ENCODE measurements around the gene TLK2.
"Not testable (repeated sequence)": the region's sequence is repeated elsewhere in the genome, so short reads cannot be mapped to it uniquely, and the experiment has no call there.

Gene TLK2

DNA sequence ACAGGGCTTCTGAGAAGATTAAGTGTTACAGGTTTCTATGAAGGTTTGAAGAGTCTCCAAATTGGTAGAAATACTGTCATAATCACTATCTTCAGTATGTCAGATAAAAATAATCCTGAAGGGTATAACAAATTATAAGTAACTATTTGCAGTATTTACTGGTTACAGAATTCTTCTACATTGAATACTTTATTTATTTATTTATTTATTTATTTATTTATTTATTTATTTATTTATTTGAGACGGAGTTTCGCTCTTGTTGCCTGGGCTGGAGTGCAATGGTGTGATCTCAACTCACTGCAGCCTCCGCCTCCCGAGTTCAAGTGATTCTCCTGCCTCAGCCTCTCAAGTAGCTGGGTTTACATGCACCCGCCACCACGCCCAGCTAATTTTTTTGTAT, 125.2 kb downstream of the TLK2 start:
- not testable (repeated sequence) for DNase-seq (ENCODE audit: low spot score)

DNA sequence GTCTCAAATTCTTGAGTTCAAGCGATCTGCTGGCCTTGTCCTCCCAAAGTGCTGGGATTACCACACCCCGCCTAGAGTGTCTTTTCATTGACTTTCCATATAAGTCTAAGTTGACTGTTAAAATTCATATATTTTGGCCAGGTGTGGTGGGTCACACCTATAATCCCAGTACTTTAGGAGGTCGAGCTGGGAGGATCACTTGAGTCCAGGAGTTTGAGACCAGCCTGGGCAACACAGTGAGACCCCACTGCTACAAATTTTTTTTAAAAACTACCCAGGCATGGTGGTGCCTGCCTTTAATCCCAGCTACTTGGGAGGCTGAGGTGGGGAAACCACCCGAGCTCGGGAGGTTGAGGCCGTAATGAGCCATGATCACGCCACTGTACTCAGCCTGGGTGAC, 127.0 kb downstream of the TLK2 start:
- DNase-seq (ENCODE audit: low spot score): no peak

DNA sequence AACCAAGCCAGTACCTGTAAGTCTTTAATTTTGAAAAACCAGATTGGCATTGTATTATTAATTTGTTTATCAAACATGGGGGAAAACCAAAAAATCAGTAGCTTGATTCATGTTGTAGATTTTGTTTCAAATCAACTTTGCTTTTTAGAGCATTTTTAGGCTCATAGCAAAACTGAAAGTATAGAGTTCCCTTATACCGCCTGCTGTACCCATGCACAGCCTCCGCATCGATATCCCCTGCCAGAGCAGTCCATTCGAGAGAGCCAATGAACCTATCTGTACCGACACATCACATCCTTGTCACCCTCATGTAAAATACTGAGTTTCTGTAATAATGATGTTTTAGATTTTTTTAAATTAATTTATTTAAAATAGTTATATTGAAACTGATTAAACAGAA, 132.7 kb downstream of the TLK2 start:
- DNase-seq (ENCODE audit: low spot score): peak; percentile 36

DNA sequence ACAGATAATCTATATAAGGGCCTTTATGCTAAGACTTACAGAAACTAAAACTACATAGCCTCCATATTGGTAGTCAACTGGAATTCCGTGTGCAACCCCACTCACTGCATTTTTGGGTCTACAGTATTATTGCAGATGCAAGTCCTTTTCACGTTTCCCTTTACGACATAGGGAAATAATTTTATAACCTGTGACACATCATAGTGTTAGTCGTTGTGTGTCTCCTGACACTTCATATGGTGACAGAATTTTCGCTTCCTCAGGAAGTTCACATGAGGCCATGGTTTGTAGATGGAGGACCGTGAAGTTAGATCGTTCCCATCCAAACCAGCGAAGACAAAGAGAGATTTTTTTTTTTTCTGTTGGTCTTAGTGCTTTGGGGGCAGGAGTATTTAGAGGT, 133.1 kb downstream of the TLK2 start:
- peak; percentile 34 for DNase-seq (ENCODE audit: low spot score)

DNA sequence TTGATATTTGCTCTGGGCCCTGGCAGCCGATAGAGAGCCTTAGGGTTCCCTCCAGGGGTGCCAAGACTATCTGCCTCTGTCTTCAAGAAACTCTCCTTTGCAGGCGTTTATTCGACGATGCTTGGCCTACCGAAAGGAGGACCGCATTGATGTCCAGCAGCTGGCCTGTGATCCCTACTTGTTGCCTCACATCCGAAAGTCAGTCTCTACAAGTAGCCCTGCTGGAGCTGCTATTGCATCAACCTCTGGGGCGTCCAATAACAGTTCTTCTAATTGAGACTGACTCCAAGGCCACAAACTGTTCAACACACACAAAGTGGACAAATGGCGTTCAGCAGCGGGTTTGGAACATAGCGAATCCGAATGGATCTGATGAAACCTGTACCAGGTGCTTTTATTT, 133.7 kb downstream of the TLK2 start:
- not testable (repeated sequence) for DNase-seq (ENCODE audit: low spot score)

DNA sequence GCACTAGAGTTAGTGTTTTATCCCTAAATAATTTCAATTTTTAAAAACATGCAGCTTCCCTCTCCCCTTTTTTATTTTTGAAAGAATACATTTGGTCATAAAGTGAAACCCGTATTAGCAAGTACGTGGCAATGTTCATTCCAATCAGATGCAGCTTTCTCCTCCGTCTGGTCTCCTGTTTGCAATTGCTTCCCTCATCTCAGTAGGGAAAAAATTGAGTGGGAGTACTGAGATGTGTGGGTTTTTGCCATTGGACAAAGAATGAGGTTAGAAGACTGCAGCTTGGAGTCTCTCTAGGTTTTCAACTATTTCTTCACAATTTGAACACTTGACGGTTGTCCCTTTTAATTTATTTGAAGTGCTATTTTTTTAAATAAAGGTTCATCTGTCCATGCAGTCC, 134.5 kb downstream of the TLK2 start:
- not testable (repeated sequence) for DNase-seq (ENCODE audit: low spot score)

DNA sequence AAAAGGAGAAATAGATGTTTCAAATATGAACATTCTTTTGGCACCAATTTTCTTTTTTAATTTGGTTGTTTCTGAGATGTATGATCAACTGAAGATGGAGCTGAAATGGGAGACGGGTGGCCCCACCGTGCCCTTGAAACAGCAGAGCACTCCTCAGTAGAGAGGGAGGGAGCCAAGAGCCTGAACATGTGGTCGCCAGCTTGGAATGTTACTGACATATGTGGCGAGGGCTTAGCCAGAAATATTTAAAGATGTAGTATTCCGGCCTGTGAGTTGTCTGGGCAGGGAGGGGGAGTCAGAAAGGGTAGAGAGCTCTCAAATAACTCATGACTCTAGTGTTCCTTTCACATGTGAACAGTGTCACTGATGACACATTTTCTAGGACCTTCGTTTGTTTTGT, 135.5 kb downstream of the TLK2 start:
- DNase-seq (ENCODE audit: low spot score): no peak

DNA sequence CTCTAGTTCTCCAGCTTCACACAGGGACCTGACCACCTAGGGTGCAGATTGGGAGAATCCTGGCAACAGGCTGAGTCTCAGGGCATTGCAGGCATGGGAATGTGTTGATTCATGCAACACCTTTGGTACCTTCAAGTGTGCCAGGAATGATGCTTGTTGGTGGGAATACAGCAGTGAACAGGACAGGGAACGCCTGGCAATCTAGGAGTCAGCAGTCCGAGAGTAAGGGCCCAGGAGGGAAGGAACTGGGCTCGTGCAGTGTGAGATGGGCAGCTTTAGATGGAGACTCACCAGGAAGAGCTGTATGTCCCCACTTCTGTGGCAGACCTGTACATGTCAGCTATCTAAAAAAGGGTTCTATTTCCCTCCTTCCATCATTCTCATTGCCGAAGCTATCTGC, 136.9 kb downstream of the TLK2 start:
- DNase-seq (ENCODE audit: low spot score): no peak

DNA sequence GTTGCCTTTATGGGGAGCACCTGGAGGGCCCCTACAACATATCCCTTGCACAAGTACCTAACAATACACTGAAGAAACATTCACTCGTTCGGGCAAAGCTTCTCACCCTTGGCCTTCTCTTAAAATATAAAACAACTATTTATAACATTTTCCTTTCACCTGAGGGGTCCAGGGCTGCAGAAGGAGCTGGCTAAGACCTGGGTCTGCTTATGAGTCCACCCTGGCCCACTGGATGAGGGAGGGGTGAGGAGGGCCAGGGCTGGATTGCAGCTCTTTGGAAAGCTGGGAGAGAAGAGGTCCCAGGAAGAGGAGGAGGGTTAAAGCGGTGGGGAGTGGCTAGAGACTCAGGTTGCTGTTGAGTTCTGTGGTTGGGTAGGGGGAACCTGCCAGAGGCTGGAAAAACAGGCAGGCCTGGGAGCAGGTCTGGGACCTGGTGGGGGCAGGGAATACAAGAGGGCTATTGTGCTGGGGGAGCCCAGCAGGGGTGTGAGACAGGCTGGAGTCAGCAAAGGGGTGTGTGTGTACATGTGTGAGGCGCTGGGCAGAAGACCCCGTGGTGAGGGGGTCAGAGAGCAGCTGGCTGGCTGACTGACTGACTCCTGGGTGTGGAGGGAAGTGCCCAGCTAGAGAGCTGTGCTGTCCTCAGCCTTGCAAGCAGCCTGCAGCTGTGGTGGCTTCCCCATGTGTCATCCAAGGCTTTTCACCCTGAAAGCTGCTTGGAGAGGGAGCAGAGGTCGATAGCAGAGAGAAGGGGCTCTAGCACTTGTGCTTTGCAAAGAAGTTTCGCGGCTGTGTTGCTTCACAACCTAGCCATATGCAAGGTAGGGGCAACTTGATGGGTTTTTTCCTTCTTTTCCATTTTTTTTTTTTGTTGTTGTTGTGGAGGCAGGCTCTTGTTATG, 138.6 kb downstream of the TLK2 start:
- no peak for DNase-seq (ENCODE audit: low spot score)

DNA sequence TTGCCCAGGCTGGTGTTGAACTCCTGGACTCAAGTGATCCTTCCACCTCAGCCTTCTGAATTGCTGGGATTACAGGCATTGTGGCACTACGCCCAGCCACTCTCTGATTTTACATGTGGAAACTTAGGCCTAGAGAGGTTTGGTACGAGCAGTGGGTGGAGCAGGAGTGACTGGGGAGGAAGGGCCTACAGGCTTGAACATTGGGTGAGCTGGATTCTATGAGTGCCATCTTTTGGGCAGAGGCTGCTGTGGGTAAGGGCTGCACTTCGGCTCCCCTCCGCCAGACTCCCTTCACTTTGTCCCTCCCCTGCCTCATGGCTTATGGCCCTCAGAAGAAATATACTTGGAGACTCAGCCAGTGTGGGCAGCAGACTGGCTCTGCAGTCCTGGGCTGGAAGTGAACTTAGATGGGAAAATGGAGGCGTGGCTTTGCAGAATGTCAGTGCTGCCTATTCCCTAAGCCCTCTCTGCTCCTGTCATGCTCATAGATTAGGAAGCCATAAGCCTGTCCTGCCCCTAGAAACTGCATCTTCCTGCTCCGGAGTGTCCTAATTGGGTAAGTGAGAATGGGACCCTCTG, 139.4 kb downstream of the TLK2 start:
- no peak for DNase-seq (ENCODE audit: low spot score)

DNA sequence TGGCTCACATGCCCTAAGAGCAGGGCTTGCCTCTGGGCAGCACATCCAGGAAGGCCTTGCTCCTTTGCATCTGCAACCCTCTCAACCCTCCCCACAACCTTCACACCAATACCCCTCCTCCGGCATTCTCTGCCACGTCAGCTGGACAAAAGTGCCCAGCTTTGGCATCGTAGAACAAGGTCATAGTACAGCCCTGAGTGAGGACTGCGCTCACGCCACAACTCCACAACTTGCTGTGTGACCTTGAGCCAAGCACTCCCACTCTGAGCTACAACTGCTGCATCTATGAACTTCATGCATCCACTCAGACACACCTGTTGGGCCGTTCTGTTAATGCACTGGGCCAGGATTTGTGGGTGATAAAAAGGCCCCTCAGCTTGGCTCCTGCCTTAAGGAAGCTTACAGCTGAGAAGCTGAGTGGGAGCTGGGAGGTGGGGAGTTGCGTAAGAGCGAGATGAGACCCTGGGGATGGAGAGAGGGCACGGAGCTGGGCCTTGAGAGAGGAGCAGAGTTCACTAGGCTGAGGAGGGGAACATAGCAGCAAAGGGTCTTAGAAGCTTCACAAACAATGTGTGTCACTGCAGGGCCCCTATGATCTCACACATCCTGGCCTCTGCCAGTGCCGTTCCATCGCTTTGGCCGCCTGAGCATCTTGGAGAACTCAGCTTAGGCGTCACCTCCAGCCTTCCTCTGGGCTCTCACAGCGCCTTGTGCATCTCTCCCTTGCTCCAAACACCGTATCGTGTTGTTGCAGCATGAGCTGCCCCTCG, 140.2 kb downstream of the TLK2 start:
- no peak for DNase-seq (ENCODE audit: low spot score)

DNA sequence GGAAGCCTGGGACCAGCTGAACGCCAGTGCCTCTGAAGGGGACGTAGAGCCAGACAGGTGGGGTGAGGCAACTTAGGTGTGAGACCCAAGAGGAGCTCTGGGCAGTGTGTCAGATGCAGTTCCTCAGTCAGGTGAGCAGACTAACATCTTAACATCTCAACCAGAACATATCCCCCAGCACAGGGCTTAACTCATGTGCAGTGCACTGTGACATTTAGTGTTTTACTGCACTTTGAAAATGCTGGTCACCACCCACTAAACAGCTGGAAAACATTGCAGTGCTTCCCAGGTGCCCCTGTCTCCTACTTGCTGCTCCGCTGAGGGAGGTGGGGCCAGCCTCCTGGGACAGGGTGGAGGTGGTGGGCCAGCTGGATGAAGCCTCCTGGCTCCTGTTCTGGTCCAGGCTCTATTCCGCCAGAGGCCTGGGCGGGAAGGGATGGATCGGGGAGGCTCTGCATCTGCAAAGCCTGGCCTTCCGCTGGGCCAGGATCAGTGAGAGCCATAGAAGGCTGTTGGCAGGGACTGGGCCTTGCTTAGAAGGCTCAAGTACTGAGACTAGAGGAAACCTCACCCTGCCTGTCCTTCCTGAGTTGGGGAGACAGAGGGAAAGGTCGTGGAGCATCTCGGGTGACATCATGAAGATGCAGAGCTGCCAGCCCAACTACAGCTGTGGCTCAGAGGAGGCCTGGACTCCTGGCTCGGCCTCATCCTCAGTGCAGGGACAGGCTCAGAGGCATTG, 141.0 kb downstream of the TLK2 start:
- DNase-seq (ENCODE audit: low spot score): no peak

DNA sequence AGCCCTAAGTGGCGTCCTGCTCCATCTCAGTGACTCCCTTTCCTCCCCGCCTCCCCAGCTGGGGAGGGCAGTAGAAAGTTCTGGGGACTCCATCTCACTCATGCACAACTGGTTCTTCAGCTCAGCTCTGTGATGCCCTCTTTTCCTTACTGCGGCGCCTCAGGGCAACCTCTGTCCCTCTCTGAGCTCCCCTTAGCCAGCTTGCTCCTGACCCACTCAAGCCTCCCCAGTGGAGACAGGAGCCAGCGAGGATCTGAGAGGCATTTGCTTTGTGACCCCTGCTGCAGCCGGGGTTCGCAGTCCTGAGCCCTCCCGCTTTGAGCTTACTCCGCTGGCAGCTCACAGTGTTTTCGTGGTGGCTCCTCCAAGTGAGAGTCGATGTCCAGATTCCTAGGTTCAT, 142.6 kb downstream of the TLK2 start:
- DNase-seq (ENCODE audit: low spot score): no peak

DNA sequence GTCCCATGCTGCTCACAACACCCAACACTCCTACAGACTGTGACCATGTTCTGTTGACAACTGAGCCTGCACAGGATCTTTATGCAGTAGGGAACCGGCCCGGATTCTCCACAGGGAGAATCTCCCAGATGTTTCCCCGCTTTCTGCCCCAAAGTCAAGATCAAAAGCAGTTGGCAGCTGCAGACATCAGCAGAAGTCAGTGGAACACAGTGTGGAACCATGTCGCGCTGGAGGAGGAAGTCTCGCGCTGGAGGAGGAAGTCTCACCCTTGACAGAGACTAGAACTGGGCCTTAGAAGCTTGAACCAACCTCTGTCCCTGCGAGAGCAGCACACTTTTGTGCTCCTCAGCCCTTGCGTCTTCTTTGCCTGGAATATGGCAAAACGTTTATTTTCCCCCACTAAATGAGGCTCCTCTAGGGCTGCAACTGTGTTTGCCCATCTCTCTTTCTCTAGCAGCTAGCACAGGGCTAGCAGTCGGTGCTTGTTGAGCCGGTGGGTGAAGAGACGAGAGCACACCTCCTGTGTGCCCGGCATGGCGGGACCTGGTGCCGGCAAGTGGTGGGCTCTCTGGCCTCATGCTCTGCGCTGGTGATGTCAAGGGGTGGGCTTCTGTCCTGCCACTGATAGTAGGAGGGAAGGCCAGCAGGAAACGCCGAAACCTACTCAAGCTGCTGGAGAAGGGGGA, 146.7 kb downstream of the TLK2 start:
- DNase-seq (ENCODE audit: low spot score): no peak

DNA sequence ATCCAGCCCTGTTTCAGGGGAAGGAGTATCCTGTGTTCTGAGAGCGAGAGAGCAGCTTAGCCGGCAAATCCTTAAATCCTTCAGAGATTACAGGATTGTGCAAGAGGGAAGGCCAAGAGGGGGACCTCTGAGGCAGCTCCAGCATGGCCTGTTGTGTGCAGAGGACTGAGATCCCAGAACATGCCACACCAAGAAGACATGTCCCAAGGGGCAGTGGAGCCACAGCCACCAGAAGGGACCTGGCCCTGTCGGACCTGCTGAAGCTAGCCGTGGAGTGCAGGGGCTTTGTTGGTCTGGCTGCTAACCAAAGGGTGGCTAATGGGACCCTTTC, 147.2 kb downstream of the TLK2 start:
- DNase-seq (ENCODE audit: low spot score): no peak

DNA sequence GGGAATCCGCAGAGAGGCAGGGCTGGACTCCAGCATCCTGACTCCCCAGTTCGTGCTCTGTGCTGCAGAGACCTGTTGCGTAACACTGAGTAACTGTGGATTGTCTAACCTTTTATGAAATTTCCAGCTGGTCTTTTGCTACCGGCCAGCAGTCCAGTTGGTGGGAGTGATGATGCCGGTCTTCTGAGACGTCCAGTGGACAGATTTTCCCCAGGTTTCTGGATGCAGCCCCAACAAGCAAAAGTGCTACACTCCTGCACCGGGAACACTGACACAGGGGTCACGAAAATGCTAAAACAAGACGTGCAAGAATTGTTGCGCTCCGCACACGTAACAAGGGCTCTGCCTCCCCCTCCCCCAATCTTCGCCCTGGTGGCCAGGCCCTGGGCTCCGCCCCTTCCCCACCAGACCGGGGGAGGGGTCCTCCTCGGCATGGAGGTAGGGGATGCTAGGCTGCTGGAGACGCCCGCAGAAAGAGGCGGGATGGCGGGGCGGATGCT, 148.1 kb downstream of the TLK2 start:
- DNase-seq (ENCODE audit: low spot score): no peak

DNA sequence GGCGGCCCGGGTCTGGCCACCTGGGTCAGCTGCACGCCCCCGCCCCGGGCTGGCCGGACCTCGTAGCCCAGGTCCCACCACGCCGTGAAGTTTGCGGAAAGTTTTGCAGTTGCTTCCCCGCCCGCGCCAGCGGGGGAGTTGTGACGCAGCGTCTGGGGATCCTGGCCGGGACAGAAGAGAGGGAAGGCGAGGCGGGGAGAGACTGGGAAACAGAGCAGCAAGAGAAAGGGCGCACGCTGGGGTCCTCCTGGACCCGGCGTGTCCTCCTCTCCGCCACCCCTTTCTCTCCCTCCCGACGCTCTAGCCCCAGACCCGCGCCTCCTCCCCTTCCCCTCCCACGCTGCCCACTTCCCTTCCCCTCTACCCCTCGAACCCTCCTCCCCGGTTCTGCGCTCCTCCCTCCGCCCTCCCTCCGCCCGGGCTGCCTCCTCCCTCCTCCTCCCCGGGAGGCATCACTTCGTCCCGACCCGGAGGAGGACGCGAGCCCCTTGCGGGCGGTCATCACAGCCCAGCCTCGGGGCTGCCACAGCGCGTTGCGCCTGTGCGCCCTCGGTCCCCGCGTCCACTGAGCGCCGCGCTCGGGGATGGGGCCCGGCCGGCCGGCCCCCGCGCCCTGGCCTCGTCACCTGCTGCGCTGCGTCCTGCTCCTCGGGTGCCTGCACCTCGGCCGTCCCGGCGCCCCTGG, 148.7 kb downstream of the TLK2 start, which contains the start of gene MRC2:
TSS of gene MRC2 (plus strand) at position 452 of the 685 bp plus-strand sequence. CDS start at position 585, 133 bp downstream.
- DNase-seq (ENCODE audit: low spot score): peak; percentile 66

DNA sequence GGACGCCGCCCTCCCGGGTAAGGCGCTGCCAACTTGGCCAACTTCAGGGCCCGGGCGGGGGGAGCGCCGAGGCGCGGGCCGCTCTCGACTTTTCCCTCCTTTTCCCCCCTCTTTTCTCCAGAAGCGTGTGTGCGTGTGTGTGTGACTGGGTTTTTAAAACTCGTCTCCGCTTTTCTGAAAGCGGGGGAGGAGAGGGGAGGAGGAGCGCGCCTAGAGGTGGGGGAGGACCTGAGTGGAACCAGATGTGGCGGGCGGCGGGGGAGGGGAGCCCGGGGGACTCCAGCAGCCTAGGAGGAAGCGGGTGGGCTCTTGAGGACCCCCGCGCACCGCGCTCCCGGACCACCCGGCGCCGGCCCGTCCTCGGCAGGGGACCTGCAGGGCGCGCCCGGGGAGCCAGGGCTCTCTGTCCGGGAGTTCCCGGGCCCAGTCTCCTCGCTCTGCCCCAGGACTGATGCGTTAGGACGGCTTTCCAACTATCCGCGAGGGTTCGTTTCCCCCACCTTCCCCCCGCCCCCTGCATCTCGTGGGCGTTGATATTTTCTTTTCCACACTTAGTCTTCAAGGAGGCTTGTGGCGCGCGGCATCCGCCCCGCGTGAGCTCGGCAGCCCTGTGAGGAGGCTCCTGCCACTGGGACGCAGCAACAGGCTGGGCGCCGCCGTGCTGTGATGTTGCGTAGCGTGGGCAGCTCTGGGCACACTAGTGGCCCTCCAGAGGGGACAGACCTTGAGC, 149.4 kb downstream of the TLK2 start:
- DNase-seq (ENCODE audit: low spot score): peak; percentile 34

DNA sequence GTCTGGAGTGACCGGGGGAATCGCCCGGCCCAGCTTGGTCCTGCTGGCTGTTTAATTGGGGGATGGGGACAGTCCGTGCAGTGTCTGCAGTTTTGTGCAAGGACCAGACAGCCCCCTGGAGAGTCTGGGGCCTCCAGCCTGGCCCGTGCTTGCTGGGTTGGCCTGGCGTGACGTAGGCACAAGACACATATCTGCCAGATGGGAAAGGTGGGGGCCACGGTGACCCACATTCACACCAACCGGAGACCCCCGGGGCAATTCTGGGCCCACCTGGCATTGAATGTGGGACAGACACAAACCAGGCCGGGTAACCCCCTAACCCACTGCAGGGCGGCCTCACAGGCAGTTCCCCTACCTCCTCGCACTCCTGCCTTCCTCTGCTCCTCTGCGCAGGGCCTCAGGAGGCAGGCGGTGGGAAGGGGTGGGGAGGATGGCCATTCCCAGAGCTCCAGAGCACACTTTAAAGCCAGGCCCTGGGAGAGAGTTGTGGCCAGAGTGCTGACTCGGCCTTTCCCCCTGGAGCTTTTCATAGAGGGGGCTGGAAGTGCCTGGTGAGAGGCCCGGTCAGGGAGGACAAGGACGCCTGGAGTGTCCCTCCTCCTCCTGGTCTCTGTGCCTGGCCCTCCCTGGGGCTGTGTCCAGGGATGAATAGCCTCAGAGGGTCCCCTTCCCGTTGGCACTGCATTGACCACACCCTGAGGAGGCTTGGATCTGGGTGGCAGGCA, 150.4 kb downstream of the TLK2 start:
- DNase-seq (ENCODE audit: low spot score): no peak

All from activated CD4-positive, alpha-beta T cell treated with anti-CD3 and anti-CD28 coated beads, Interleukin-2, Interleukin-4, amounts not matched to agents 100 ng/mL and 50 ng/mL, durations not matched to agents 16 hours and 8 hours (primary cell).